PFSK-1 (cell line): ENCODE data around the gene HIPK1.

Experiments
- POLR2AphosphoS5 ChIP-seq: IDR thresholded peaks from 2 replicates; pipeline ENCODE4 v1.6.1; 2012; ENCODE audit warnings: low read depth, mild to moderate bottlenecking, control low read depth, low read length, moderate library complexity
- SIN3A ChIP-seq: IDR thresholded peaks from 2 replicates; pipeline ENCODE4 v1.6.1; 2012; ENCODE audit warnings: mild to moderate bottlenecking, low read length, moderate library complexity, borderline replicate concordance; ENCODE audit not compliant: insufficient read depth
- TF ChIP-seq, protein P1 (sequence below), 2 experiments: IDR thresholded peaks; 2 replicates each; pipeline versions ENCODE4 v1.6.1 to v1.8.0; 2011 to 2012; ENCODE audit warnings: low read depth in 2 of 2, low read length in 2 of 2, control low read depth in 1 of 2, inconsistent platforms in 1 of 2, mild to moderate bottlenecking in 1 of 2, moderate library complexity in 1 of 2; ENCODE audit not compliant: insufficient read depth in 1 of 2

- TF ChIP-seq SIN3A, result no peak
- TF ChIP-seq POLR2AphosphoS5, result no peak
- TF ChIP-seq, protein P1, sequence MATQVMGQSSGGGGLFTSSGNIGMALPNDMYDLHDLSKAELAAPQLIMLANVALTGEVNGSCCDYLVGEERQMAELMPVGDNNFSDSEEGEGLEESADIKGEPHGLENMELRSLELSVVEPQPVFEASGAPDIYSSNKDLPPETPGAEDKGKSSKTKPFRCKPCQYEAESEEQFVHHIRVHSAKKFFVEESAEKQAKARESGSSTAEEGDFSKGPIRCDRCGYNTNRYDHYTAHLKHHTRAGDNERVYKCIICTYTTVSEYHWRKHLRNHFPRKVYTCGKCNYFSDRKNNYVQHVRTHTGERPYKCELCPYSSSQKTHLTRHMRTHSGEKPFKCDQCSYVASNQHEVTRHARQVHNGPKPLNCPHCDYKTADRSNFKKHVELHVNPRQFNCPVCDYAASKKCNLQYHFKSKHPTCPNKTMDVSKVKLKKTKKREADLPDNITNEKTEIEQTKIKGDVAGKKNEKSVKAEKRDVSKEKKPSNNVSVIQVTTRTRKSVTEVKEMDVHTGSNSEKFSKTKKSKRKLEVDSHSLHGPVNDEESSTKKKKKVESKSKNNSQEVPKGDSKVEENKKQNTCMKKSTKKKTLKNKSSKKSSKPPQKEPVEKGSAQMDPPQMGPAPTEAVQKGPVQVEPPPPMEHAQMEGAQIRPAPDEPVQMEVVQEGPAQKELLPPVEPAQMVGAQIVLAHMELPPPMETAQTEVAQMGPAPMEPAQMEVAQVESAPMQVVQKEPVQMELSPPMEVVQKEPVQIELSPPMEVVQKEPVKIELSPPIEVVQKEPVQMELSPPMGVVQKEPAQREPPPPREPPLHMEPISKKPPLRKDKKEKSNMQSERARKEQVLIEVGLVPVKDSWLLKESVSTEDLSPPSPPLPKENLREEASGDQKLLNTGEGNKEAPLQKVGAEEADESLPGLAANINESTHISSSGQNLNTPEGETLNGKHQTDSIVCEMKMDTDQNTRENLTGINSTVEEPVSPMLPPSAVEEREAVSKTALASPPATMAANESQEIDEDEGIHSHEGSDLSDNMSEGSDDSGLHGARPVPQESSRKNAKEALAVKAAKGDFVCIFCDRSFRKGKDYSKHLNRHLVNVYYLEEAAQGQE (IDR thresholded peaks at IDR 0.05; ENCODE audit: insufficient read depth in 1 of 2, low read depth in 2 of 2, low read length in 2 of 2), result no peak
Measured at GRCh38 chr1:113922957-113923356, 6.2 kb upstream of the HIPK1 start.
